ENCODE data around the gene VDR.
"Not testable (repeated sequence)": the region's sequence is repeated elsewhere in the genome, so short reads cannot be mapped to it uniquely, and the experiment has no call there.

Gene VDR

GRCh38 chr12:47813511-47814196 is 91.1 kb downstream of the VDR start:
- DNase-seq (ENCODE audit: low read depth in 2 of 2), result no peak

GRCh38 chr12:47812797-47813510 is 91.8 kb downstream of the VDR start:
- peak; percentile 82 to 83 for DNase-seq (ENCODE audit: low read depth in 2 of 2)

GRCh38 chr12:47811581-47812484 is 93.0 kb downstream of the VDR start:
- no peak for DNase-seq (ENCODE audit: low read depth in 2 of 2)

DNA sequence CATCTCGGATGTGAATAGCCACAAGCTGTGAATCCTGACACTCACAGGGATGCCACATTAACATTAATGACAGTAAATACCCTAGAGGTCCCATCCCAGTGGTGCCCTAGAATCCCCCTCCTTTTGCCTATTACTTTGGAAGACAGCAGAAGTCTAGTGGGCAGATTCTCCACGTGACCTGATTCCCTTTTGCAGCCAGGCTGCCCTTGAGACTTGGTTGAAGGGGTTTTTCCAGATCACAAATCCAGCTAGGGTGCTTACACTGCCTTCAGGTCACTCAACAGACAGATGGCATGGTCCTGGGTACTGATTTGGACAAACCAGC is 93.8 kb downstream of the VDR start:
- no peak for DNase-seq (ENCODE audit: low read depth in 2 of 2)

GRCh38 chr12:47809518-47809917 is 95.3 kb downstream of the VDR start:
- DNase-seq (ENCODE audit: low read depth in 2 of 2), result not testable (repeated sequence)

GRCh38 chr12:47808574-47809365 is 96.0 kb downstream of the VDR start:
- DNase-seq (ENCODE audit: low read depth in 2 of 2), result no peak

DNA sequence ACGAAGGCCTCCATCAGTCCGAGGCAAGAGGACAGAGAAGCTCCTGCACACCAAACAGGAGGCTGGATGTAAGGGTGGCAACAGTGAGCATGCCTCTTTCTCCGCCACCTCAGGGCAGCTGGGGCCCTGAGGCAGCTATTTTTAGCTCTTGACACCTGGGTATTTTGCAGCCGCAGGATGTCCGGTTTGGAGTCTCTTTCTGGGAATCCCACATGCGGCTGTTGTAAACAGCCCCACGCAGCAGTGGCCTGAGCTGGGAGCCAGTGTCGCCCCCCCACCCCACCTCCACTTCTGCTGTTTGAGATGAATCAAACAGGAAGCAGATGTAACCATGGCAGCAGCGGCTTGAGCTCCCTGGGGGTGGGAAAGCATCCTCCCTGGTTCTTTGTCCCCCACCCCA is 96.7 kb downstream of the VDR start:
- peak; percentile 61 to 63 for DNase-seq (ENCODE audit: low read depth in 2 of 2)

DNA sequence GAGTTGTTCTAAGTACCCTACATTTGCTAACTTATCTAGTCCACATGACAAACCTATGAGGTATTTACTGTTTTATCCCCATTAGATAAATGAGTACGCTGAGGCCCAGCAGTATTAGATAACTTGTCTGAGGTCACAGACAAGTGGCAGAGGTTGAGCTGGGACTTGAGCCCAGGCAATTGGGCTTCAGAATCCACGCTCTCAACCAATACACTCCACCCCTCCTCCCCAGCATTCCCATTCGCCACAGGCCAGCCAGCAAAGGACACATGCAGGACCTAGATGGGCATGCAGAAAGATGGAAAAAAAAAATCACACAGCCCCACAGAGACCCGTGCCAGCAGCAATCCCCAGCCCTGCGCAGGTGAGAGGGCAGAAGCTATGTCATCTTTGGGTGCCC is 97.5 kb downstream of the VDR start:
- no peak for DNase-seq (ENCODE audit: low read depth in 2 of 2)

DNA sequence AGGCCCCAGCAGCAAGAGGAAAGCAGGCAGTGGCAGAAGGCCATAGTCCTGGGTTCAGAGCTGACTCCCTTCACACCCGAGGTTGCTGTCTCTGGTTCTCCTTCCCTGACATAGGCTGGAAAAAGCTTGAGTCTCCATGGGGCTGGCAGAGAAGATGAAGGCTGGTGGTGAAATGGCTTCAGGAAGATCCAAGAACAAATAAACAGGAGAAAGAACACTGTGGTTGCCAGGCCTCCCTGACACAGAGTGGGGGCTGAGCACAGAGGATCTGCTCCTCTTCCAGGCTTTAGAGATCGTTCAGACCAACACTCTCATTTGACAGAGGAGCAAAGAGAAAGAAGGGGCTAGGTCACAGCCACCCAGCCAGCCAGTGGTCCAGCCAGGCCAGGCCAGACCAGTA is 99.4 kb downstream of the VDR start:
- no peak for DNase-seq (ENCODE audit: low read depth in 2 of 2)

DNA sequence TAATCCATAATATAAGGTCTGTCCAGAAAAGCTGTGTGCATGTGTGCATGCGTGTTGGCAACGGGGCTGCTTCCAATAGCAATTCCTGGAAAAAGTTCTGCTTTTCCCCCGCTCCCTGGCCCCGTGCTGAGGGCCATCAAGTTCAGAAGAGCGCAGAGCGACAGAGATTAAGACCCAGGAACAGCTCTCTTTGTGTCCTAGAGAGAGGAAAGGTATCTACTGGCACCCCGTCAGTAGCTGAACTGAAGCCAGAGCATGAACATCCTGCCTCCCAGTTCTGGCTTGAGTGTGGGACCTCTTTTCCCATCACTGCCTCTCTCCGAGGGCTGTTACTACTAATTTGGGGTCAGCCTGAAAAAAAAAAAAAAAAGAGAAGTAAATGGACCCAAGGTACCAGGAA is 100.6 kb downstream of the VDR start:
- no peak for DNase-seq (ENCODE audit: low read depth in 2 of 2)

DNA sequence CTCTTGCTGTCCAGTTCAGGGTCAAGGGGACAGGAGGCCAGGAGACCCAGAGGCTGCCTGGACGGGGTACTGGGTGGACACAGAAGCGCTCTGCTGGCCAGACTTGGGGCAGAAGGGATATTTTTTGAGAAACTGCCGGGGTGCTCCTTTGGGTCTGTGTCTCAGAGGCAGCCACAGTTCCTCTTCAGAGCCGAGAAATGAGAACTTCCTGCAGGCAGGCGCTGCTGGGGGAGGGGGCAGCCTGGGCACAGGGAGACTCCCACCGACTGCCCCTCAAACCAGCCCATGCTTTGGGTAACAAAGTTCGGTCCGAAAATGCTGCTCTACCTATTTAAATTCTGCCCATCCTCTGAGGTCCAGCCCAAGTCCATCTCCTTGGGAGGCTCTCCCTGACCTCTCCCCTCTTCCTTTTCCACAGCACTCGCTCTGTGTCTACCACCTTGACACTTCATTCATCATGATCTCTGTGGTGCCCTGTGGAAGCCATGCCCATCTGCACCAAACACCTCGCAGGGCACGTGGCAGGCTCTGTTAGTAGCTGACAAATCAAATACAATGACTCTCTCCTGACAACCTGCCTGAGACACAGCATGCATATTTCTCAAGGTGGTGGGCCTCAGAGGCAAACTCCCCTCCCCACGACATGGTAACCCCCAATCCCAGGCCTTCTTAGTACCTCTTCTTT is 101.5 kb downstream of the VDR start:
- no peak for DNase-seq (ENCODE audit: low read depth in 2 of 2)

- DNase-seq (ENCODE audit: low read depth in 2 of 2), result no peak
Measured at GRCh38 chr12:47802312-47802711, 102.5 kb downstream of the VDR start.

GRCh38 chr12:47801904-47802246 is 102.9 kb downstream of the VDR start:
- DNase-seq (ENCODE audit: low read depth in 2 of 2), result no peak

DNA sequence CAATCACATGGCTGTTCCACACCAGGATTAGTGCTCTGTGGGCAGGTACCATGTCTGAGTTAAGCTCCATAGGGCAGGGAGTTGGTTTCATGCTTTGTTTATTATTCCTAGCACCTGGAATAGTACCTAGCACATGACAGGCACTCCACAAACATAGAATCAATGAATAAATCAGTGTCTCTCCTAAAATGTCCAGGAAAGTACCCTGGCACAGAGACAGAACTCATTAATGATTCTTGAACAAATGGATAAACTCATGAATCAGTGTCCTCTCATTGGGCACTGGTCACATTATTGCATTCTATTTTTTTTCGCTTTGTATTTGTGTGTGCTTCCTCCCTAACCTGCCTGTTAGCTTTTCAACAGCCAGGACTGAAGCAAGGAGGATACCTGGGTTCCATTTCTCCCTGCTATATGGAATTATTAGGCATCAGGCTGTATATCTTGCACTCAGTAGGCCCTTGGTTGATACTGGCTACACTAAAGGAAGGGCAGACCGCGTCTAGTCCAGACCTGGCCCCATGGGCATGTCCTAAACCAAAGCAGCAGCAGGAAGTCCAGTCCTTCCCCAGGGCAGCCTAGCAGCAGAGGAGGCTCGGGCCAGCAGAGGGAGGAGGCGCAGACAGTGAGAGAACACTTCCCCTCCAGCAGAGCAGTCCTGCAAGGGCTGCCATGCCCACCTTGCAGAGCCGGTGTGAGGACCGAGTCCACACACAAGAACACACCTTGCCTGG is 103.5 kb downstream of the VDR start:
- DNase-seq (ENCODE audit: low read depth in 2 of 2), result no peak

DNA sequence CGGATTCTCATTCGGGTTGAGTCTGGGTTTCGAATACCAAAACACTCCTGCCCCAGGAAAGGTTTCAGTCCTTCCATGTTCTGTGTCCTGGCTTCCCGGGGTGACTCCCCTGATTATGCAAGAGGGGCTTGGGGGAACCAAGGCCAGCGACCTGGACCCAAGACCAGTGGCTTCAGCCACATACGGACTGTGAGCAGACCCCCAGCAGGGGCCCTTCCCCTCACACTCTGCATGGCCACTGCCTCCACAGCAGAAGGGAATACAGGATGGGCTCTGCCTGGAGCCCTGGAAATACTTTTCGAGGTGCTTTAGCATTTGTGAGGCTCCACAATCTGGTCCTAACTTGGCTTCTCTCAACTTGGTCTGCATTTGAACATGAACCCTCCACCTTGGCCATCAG is 104.2 kb downstream of the VDR start:
- no peak for DNase-seq (ENCODE audit: low read depth in 2 of 2)

DNA sequence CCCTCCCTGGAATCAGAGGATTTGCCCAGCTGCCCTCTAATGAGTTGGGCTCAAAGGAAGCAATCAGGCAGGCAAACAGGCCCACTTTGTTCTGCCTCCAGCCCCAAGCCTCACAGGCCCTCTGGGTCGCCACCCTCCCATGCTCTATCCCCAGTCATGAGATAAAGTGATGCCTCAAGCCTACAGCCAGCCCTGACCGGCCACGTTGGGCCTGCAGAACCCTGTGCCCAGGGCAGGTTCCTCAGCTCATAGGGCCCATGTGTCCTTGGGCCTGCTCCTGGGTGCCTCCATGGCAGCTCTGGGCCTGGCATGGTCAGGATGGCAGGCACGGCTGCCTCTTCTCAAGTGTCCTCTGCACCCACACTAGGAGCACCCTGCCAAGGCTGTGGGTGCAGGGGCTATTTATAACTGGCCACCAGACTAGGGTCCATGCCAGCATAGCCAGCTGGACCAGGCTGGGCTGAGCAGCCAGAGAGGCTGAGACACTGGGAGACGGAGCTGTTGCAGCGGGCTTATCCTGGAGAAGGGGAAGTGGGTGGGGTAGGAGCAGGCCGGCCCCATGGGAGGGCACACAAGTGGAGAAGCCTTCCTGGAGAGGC is 105.3 kb downstream of the VDR start:
- no peak for DNase-seq (ENCODE audit: low read depth in 2 of 2)

DNA sequence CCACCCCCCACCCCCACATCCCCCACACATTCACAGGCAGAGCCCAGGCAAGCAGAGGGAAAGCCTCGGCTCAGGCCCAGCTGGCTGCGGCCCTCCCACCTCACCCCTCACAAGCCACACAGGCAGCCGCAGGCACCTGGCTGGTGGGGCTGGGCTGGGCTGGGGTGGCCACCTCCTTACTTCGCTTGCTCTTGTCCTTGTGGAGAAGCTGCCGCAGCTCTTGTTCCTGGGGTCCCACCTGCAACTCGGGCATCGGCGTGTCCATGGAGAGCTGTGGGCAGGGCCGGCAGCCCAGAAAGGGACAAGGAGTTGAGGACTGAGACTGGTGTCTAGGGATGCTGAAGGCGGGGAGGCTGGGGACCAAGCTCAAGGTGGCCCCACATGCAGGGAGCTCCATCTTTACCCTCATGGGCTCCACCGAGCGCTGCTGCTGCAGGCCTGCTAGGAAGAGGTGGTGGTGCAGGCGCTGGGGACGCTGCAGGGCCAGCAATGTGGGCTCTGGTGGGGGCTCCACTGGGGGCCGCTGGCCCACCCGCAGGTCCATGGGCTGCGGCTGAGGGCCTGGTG is 106.3 kb downstream of the VDR start:
- DNase-seq (ENCODE audit: low read depth in 2 of 2), result no peak

DNA sequence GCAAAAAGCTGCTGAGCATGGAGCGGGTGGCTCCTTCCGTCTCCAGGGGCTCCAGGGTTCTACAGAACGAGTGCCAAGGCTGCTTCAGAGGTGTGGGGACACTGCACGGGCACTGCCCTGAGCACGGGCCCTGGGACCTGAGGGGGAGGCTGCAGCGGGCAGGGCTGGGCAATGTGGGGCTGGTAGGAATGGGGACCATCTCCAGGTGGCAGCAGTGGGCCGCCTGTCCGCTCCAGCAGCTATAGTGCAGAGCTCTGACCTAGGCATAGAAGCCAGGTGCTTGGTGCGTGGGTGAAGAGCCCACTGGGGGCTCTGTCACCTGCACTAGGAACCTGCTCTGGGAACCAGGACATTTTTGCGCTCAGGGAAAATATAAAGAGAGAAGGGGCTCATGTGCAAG is 107.4 kb downstream of the VDR start:
- peak in 1 of 2 donors; percentile 23 for DNase-seq (ENCODE audit: low read depth in 2 of 2)

DNA sequence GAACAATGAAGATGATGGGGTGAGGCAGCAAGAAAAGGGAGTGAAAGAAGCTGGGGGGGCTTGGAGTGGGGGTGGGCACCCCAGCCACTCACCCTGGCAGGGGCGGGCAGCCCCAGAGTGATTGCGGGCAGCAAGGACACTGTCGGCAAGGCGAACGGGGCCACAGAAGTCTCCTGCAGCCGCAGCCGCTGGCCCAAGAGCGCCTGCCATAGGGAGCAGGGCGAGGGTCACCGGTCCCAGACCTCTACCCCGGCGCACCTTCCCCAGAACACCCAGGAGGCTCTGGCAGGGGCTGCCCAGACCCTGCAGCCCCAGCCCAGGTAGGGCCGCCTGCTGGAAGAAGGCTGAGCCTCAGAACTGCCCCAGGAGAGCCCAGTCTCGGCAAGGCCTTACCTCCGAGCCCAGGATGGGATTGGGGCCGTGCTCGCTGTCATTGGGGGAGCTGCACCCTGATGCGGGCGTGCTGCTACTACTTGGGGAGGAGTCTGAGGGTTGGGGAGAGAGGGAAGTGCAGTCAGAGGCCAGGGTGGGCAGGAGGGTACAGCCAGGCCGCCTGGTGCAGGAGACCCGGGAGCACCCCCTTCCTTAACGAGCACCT is 108.9 kb downstream of the VDR start:
- no peak for DNase-seq (ENCODE audit: low read depth in 2 of 2)

Data from stimulated activated CD8-positive, alpha-beta memory T cell treated with anti-CD3 and anti-CD28 coated beads, Interleukin-2, amount 100 ng/mL, for 1 hour (primary cell).